Astrocyte of the hippocampus (primary cell): ENCODE results near the gene ZNF595.
A peak's percentile ranks its signal among the peaks of the same experiment; 100 is the strongest.
"Not testable (repeated sequence)": the region's sequence is repeated elsewhere in the genome, so short reads cannot be mapped to it uniquely, and the experiment has no call there.

ENCODE experiments used
- DNase-seq: peaks from one replicate; pipeline ENCODE4 v3.0.0; 2011; ENCODE audit warnings: low read depth, low spot score

Gene ZNF595

GRCh38 chr4:52804-53479 is at the start of gene ZNF595:
Gene ZNF595, plus strand, starts transcription at chr4:53321. Its CDS starts 168 bp downstream, at chr4:53489.
- not testable (repeated sequence) for DNase-seq

GRCh38 chr4:9937-10870 is 42.9 kb upstream of the ZNF595 start:
- peak; percentile 12 for DNase-seq

- DNase-seq: not testable (repeated sequence)
These were observed 41.9 kb upstream of the ZNF595 start for GRCh38 chr4:11095-11815.

GRCh38 chr4:11816-12417 is 41.2 kb upstream of the ZNF595 start:
- DNase-seq: peak; percentile 3

GRCh38 chr4:18128-18527 is 35.0 kb upstream of the ZNF595 start:
- DNase-seq: not testable (repeated sequence)

- DNase-seq: not testable (repeated sequence)
These were observed 34.5 kb upstream of the ZNF595 start for GRCh38 chr4:18589-18988.

- not testable (repeated sequence) for DNase-seq
These were observed 30.2 kb upstream of the ZNF595 start for GRCh38 chr4:22882-23281.

- not testable (repeated sequence) for DNase-seq
These were observed 28.8 kb upstream of the ZNF595 start for GRCh38 chr4:24359-24758.

GRCh38 chr4:27501-27900 is 25.6 kb upstream of the ZNF595 start:
- not testable (repeated sequence) for DNase-seq

GRCh38 chr4:28767-29542 is 24.2 kb upstream of the ZNF595 start:
- not testable (repeated sequence) for DNase-seq

- DNase-seq: not testable (repeated sequence)
These were observed 19.8 kb upstream of the ZNF595 start for GRCh38 chr4:33314-33713.

- DNase-seq: not testable (repeated sequence)
These were observed 16.3 kb upstream of the ZNF595 start for GRCh38 chr4:36559-37415.

- DNase-seq: not testable (repeated sequence)
These were observed 14.9 kb upstream of the ZNF595 start for GRCh38 chr4:38202-38601.

- not testable (repeated sequence) for DNase-seq
These were observed 9.7 kb upstream of the ZNF595 start for GRCh38 chr4:43375-43774.

- DNase-seq: not testable (repeated sequence)
These were observed 1.9 kb upstream of the ZNF595 start for GRCh38 chr4:51253-51652.

- not testable (repeated sequence) for DNase-seq
These were observed 1.4 kb upstream of the ZNF595 start for GRCh38 chr4:51655-52277.

GRCh38 chr4:53521-53920 is 400 bp downstream of the ZNF595 start:
- not testable (repeated sequence) for DNase-seq

- not testable (repeated sequence) for DNase-seq
These were observed 11.6 kb downstream of the ZNF595 start for GRCh38 chr4:64733-65132.

GRCh38 chr4:71830-72229 is 18.7 kb downstream of the ZNF595 start:
- DNase-seq: no peak
